ENCODE data around the gene DDT.
"Not testable (repeated sequence)": the region's sequence is repeated elsewhere in the genome, so short reads cannot be mapped to it uniquely, and the experiment has no call there.

Gene DDT

DNA sequence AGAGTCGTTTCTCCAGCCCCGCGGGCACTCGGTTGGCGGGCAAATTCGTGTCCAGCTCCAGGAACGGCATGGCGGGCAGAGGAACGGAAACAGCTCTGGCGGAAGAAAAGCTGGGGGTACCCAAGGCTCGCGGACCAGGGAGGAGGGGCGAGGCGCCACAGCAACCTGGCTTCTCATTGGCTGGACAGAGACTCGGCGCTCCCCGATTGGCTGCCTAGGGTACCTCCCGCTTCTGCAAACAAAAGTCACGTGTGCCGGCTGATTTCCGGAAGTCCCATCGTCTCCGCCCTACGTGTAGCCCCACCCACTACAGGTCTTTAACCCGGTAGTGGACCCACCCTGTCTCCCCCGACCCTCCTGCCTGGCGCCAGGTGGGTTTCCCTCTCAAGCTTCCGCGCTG, at the start of gene DDT:
DDT (minus strand) TSS at position 97 of the 400 bp plus-strand sequence; CDS start at position 70, 27 bp downstream.
- not testable (repeated sequence) for DNase-seq

DNA sequence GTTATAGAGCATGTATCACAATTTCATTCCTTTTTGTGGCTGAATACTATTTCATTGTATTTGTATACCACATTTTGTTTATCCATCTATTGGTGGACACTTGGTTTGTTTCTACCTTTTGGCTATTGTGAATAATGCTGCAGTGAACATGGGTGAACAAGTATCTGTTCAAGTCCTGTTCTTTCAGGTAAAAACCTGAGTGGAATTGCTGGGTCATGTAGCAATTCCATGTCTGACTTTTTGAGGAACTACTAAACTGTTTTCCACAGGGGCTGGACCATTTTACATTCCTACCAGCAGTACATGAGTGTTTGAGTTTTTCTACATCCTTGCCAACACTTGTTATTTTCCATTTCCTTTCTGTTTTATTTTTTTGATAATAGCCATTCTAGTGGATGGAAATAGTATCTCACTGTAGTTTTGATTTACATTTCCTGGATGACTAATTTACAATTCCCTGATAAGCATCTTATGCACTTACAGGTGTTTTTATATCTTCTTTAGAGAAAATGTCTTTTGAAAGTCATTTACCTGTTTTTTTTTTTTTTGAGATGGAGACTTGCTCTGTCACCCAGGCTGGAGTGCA, 49.1 kb upstream of the DDT start:
- DNase-seq: no peak

DNA sequence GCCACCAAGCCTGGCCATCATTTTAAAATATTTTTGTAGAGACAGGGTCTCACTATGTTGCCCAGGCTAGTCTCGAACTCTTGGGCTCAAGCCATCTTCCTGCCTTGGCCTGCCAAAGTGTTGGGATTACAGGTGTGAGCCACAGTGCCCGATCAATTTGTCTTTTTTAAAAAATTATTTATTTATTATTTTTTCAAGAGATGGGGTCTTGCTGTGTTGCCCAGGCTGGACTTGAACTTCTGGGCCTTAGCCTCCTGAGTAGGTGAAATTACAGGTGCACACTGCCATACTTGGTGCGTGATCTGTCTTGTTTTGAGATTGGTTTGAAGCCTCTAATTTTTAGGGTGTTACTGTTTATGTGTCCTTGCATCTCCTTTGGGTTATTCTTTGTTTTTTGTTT, 47.1 kb upstream of the DDT start:
- no peak for DNase-seq

DNA sequence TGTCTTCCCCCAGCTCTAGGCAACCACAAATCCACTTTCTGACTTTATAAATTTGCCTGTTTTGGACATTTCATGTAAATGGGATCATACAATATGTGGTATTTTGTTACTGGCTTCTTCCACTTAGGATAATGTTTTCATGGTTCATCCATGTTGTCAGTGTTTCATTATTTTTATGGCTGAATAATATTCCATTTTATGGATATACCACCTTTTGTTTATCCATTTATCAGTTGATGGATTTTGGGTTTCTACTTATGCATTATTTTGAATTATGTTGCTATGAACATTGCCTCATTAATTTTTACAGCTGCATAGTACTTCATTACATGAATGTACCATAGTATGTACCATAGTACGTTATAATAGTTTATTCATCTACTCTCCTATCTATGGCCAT, 41.9 kb upstream of the DDT start:
- DNase-seq: no peak

DNA sequence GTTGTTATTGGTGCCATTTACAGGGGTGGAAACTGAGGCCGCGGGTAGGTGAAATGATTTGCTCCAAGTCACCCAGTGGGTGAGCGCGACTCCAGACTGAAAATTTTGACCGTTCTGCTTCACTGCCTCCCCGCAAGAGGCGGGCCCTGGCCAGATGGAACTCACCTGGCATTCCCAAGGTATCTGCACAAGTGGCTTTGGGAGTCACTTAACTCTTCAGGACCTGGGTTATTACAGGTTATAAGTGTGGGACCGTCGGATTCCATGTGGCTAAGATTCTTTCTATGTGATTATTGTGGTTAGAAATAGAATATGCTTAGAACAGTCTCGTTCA, 37.5 kb upstream of the DDT start:
- no peak for DNase-seq

DNA sequence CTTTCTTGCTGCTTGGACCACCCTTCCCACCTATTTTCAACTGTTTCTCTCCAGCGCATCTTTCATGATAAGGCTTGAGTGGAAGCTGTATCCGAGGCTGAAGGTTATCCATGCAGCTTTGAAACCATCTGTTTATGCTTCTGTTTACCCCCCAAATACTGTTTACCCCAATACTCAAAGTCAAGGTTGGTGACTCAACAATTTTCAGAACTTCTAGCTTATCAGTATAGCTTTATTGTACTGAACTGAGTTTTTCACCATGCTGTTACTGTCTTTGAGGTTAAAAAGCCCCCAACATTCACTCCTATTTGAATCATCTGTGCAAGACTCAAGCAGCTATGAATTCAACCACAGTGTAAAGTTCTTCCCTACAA, 35.8 kb upstream of the DDT start:
- no peak for DNase-seq

DNA sequence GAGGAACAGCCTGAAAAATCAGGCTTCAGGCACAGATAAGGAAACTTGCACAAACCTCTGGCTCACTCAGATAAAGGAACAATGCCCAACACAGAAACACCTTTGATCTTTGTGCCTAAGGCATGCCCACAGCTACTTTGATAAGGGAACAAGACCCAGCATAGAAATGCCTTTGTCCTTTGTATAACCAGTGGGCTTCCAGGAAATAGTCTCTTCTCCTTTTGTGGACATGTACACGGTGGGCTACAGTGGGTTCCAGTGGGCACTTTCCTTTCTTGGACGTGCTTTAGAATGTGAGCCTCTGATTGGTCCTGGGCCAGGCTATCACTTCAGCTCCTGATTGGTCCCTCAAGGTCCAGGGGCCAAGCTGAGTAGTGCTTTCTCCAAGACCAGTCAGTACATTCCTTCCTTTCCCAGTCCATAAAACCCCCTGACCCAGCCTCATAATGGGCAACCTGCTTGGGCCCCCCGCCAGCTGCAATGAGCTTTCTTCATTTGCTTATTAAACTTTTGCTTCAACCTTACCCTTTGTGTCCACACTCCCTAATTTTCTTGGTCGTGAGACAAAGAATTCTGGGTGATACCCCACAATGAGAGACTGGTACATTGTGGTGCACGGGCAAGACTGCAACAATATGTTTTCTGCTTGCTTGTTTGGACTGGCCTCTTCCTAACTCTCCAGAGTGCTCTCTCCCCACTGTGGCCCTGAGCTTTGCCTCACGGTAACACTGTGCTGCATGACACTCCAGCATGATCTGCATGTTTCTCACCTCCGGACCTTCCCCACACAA, 35.2 kb upstream of the DDT start:
- DNase-seq: no peak

DNA sequence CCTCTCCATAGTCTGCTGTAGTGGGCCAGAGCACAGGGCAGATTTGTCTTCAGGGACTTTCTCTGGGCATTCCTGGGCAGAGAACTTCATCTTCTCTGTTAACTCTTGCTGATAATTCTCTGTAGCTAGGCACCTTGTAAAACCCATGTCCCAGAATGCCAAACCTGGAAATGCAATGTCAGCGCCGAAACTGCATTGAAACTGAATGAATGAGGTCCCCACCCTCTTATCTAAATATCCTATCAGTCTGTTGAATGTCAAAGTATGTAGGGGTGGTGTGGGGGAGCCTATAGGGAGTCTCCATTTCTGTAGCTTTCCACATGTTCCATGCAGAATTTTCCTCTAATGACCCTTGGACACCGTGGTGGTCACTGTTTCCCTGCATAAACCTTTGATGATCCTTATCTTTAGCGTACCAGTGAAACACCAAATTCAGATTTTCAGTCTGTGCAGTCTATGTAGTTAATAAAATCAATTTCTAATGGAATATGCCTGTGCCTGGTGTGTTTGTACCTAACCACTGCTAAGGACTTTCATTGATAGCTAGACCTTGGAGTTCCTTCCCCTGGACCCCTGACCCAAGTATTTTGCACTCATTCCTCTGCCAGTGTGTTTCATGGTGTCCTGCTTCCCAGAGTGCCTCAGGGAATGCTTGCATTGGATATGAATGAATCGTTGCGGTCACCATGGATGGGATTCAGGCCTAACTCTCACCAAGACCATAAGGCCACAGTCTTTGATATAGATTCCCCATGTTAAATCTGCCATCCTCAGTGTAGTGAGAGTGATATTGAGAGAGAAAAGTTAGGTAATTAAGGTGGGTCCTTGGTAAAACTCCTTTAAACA, 34.4 kb upstream of the DDT start:
- DNase-seq: no peak

DNA sequence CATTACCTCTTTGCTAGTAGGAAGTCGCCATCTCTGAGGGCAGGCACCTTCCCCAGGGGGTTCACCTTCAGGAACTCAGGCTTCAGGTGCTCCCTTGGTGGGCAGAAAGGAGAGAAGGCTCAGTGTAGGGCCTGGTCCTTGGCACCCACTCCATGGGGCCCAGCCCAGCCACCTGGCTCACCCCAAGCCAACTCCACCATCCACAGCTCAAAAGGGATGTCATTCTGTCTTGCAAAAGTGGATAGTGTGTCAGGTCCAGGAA, 33.7 kb upstream of the DDT start:
- no peak for DNase-seq

DNA sequence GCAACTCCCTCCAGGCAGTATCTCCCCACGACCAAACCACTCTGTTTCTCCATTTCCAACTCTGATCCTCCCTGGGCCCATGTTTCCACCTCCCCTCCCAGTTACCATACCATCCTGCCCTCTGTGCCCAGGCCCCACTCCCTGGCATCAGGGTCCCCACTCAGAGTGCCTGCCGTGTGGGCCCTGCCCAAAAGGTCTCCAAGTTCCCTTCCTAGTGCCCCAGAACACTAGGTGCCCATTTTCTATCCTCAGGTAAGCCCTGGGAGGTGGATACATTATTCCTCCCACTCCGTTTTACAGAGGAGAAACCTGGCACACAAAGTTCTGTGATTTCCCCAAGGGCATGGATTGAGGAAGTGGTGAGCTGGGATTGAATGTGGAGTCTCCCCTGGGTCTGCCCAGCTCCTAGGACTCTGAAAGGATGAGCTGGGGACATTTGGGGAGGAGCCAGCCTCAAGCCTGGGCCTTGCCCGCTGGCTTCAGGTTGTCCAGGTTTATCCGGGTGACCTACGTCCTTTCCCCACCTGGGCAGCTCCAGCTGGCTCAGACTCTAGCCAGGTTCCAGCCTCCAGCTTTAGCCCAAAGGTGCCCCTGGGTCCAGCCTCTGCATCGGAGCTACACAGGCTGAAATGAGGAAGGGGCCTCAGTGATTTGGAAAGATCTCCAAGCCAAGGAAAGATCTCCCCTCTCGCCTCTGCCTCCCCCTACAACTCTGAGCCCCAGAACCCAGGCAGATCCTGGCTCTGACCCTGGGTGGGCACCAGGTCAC, 33.2 kb upstream of the DDT start:
- DNase-seq: no peak

DNA sequence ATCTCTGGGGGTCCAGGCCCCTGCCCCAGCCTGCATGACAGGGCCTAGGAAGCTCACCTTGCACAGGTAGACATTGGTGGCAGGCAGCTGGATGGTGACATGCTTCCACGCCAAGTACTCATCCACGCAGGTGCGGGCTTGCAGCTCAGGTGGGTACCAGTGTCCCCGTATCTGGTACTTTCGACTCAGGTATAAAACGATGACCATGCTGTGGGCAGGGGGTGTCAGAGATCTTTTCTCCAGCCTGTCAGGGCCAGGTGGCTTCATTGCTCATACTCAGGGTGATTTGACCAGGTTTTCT, 32.6 kb upstream of the DDT start:
- DNase-seq: no peak

DNA sequence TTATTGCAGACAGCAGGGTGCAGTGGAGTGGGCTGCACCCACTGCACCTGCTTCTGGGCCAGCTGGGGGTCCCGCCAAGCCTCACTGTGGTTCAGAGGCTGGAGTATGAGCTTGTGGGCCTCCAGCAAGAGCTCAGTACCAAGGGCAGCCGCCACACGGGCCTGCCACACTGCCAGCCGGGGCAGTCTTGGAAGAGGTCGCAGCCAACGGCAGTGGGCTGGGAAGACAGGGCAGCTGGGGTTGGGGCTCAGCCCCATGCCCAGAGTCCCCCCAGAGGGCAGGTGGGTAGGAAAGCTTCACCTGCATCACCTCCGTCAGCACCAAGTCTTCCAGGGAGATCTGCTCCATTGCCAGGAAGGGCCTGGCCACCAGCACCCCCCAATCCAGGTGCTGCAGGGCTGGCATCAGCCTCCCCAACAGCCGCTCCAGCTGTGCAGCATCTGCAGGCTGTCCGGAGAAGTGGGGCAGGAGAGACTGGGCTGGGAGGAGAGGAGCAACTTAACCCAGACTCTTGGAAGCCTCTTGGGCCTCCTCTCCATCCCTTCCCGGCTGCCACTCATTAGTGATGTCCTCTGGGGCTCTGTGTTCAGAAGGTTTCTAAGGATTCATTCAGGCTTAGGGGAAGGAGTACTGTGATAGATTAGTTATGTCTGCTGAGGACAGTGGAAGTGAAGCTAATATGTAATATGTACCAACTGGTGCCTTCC, 32.1 kb upstream of the DDT start:
- no peak for DNase-seq

DNA sequence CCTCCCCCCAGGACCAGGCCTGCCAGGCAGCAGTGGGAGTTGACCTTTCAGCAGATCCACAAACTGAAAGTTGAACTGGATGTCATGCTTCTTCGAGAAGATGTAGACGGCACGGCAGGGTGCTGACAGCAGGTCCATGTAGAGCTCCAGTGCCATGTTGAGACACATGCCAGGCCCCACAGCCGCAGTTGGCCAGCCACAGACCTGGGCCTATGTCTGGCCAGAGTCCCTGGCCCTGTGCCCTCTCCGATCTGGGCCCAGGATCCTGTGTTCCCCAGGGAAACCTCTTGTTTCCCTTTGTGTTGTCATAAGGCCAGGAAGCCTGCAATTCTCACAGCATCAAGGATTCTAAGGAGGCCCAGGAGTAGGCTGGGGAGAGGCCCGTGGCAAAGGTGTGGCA, 31.0 kb upstream of the DDT start, which contains the start of gene GSTT4:
GSTT4 (minus strand) TSS at position 253 of the 400 bp plus-strand sequence; CDS start at position 156, 97 bp downstream.
- DNase-seq: no peak

DNA sequence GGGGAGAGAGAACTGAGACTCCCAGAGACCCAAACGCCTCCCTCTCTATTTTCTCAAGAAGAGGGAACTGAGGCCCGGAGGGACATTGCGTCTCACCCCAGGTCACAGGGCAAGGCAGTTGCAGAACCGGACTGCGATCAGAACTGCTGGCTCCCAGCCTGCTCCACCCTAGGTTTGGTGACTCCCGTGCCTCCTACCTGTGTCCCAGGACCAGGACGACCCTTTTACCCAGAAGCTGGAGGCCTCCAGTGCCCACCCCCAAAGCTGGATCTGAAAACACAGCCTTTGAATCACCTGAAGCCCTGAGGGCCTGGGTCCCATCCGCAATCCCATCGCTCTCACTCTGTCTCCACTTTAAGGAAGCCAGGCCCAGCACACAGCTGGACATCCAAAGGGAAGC, 29.6 kb upstream of the DDT start:
- no peak for DNase-seq

DNA sequence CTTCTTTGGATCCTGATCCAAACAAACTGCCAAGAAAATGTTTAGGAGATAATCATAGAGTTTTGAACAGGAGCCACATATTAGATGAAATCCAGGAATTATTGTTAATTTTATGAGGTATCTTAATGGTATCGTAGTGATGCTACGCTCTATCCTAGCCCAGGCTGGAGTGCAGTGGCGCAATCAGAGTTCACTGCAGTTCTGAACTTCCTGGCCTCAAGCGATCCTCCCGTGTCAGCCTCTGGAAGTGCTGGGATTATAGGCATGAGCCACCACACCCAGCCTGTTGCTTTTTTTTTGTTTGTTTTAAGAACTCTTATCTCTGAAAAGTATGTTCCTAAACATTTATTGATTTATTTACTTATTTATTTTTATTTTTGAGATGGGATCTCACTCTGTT, 28.6 kb upstream of the DDT start:
- DNase-seq: no peak

DNA sequence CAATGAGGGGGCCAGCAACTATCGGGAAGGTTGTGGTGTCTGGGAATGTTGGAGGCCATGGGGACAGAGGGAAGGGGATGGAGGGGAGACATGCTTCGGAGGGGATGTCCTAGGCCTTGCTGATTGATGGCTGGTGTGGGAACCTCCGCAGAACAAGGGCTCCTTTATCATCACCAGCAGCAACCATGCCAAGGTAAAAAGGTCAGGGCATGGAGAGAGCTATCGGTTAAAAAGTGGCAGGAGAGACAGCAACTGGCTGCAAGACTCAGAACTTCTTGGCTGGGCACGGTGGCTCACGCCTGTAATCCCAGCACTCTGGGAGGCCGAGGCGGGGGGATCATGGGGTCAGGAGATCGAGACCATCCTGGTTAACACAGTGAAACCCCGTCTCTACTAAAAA, 28.0 kb upstream of the DDT start:
- no peak for DNase-seq

DNA sequence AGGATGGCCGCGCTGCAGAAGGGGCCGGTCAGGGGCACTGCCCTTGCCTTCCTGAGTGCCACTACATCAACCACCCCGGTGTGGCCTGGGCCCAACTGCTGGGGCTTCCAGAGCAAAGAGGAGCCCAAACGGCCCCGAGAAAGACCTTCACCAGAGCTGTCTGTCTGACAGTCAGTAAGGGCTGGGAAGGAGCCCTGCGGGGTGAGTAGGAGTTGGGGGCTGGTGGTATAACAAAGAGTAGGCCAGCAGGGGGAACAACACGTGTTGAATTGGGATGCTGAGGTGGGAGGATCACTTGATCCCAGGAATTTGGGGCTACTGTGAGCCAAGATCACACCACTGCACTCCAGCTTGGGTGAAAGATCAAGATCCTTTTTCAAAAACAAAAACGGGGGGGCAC, 27.1 kb upstream of the DDT start:
- no peak for DNase-seq

DNA sequence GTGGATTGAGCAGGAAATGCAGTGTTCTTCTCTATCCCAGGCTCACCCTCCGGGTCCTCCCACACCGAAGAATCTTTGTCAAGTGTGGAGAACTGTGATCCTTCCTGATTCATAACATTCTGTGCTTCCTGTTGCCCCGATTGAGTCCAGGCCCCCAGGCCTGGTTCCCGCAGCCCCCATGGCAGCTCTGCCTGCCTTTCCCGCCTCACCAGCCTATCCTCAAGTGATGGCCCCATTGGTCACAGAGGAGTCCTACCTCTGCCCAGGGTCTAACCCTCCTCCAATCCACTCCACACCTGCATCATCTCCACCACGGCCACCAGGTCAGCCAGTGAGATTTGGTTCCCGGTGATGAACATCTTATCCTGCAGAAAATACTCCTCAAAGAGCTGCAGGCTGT, 25.5 kb upstream of the DDT start:
- not testable (repeated sequence) for DNase-seq

DNA sequence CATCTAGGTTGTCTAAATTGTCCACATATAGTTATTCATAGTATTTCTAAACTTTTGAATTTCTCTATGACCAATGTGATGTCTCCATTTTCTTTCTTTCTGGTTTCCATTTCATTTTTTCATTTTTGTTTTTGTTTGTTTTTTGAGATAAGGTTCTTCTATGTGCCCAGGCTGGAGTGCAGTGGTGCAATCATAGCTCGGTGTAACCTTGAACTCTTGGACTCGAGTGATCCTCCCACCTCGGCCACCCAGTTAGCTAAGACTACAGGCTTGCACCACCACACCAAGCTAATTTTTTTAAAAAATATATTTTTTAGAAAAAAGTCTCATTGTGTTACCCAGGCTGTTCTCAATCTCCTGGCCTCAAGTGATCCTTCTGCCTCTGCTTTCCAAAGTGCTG, 22.9 kb upstream of the DDT start:
- no peak for DNase-seq

DNA sequence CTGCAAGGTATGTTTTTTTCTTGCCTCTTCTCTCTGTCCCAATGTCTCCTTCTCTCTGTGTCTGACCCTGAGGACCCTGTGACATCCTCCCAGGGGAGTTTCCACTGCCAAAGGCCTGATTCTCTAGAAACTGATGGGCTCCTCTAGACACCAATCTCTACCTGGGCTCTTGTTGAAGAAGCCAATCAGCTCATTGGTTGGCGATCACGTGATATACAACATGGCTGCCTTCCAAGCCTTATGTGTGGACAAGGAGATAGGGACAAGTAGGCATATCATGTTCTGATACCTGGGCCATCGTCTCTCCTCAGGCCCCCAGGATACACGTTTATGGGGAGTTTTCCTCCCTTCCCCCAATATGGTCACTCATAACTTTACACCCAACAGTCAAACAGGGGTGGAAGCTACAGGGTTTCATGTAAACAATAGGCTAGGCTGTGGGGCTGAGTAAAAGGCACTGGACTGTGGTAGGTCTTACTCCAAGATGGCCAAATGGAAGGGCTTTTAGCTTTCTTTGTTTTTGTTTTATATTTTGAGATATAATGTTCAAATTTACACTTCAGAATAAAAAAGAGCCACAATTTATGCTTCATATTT, 19.4 kb upstream of the DDT start:
- not testable (repeated sequence) for DNase-seq

DNA sequence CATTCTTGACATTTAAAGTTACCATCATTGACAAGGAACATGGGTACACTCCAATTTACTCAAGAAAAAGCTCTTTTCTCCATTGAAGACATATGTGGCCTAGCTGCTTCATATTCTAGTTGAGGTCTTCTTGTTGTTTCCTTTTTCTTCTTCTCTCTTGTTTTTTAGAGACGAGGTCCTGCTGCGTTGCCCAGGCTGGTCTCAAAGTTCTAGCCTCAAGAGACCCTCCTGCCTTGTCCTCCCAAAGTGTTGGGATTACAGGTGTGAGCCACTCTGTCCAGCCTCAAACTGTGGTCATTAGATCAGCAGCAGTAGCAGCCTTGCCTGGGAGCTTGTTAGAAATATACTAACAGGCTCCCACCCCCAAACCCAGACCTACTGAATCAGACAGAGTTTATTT, 18.8 kb upstream of the DDT start:
- not testable (repeated sequence) for DNase-seq

DNA sequence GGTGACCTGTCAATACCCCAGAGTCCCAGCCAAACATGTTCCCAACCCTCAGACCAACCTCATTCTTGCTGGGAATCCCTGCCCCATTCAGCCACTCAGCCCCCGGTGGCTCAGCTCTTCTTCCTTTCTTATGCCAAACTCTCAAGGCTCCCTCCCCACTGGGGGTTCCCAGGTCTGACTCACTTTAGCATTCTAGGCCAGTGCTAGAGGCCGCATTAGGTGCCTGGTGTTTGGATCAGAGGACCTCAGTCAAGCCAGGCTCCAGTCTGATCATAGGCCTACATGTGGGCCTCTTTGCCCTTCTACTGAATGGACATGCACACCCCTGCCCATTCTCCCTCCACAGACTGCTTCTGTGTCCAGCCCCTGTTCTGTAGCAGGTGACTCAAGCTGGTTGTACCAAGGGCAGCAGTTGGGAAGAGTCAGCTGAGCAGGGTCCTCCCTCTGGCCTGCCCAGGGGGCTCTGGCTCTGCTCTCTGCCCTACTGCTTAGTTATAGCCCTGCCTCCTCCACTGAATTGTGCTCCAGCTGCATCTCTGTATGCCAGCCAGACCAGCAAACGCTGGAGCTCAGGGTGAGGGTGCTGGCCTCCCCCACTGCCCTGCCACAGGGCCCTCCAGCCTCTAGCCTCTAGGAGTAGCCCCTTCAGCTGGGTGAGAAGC, 15.5 kb upstream of the DDT start:
- DNase-seq: not testable (repeated sequence)
